CD4-positive, alpha-beta memory T cell (primary cell): ENCODE measurements around the gene CRX. TPM values are rescaled to one million over a fixed set of nuclear protein-coding genes. Genes with fewer than 3 reads are reported as not detected.
"Not testable (repeated sequence)": the region's sequence is repeated elsewhere in the genome, so short reads cannot be mapped to it uniquely, and the experiment has no call there.

Source experiments
- CTCF ChIA-PET: fragments of 350-600 bp; sonication (Branson Sonifier 250); formaldehyde crosslinking; loops from one replicate; lab custom pipeline; 2021; ENCODE audit warnings: inconsistent platforms; ENCODE audit not compliant: partially characterized antibody; lab: Charles Lee
- POLR2A ChIA-PET: fragments of 350-600 bp; sonication (Branson Sonifier 250); formaldehyde crosslinking; loops from one replicate; lab custom pipeline; 2021; ENCODE audit not compliant: partially characterized antibody; lab: Charles Lee
- DNase-seq, 5 donors: peaks; one replicate each; pipeline versions ENCODE4 v3.0.0 to v3.0.0-alpha.2; 2020 to 2022; ENCODE audit warnings: mixed read lengths in 1 of 5
- H3K27ac ChIP-seq: one replicate; pipeline ENCODE4 v1.7.0; 2013; ENCODE audit warnings: low read depth, low read length
- H3K27me3 ChIP-seq: 2 replicates; pipeline ENCODE4 v1.7.0; 2013; ENCODE audit warnings: mild to moderate bottlenecking, low read length, moderate library complexity; ENCODE audit not compliant: insufficient read depth
- H3K36me3 ChIP-seq: 2 replicates; pipeline ENCODE4 v1.7.0; 2013; ENCODE audit warnings: mild to moderate bottlenecking, low read length, moderate library complexity; ENCODE audit not compliant: insufficient read depth
- H3K4me1 ChIP-seq: 2 replicates; pipeline ENCODE4 v1.7.0; 2013; ENCODE audit warnings: mild to moderate bottlenecking, low read length, moderate library complexity; ENCODE audit not compliant: insufficient read depth
- H3K4me3 ChIP-seq, 2 donors: one replicate each; pipeline ENCODE4 v1.7.0; 2013; ENCODE audit warnings: low read length in 2 of 2, mild to moderate bottlenecking in 1 of 2
- H3K9me3 ChIP-seq, 2 donors: one replicate each; pipeline ENCODE4 v1.7.0; 2013; ENCODE audit warnings: low read length in 2 of 2, control low read depth in 1 of 2; ENCODE audit not compliant: control insufficient read depth in 1 of 2
- H3K27ac Mint-ChIP-seq, 7 donors: one replicate each; pipeline ENCODE4 v1.8.0; 2020 to 2021; ENCODE audit warnings: mixed read lengths in 7 of 7, mild to moderate bottlenecking in 6 of 7, inconsistent platforms in 3 of 7, moderate library complexity in 3 of 7
- H3K27me3 Mint-ChIP-seq, 2 donors: one replicate each; pipeline ENCODE4 v1.8.0; 2020 to 2021; ENCODE audit warnings: mixed read lengths in 2 of 2
- H3K36me3 Mint-ChIP-seq, 2 donors: one replicate each; pipeline ENCODE4 v1.8.0; 2020 to 2021; ENCODE audit warnings: mixed read lengths in 2 of 2, inconsistent platforms in 1 of 2, mild to moderate bottlenecking in 1 of 2
- H3K4me1 Mint-ChIP-seq, 4 donors: one replicate each; pipeline ENCODE4 v1.8.0; 2020 to 2021; ENCODE audit warnings: mixed read lengths in 4 of 4, mild to moderate bottlenecking in 1 of 4
- H3K4me3 Mint-ChIP-seq, 8 donors: one replicate each; pipeline ENCODE4 v1.8.0; 2020 to 2021; ENCODE audit warnings: mixed read lengths in 8 of 8, mild to moderate bottlenecking in 7 of 8, moderate library complexity in 6 of 8, inconsistent platforms in 3 of 8
- H3K9me3 Mint-ChIP-seq, 8 donors: one replicate each; pipeline ENCODE4 v1.8.0; 2020 to 2021; ENCODE audit warnings: mixed read lengths in 8 of 8, mild to moderate bottlenecking in 5 of 8, inconsistent platforms in 3 of 8, moderate library complexity in 1 of 8
- intact Hi-C: fragments of 100-400 bp; cut with micrococcal nuclease; formaldehyde crosslinking; loops from one replicate; pipeline ENCODE4 v1.15.1; 2023
- polyA plus RNA-seq, 2 donors: library from polyadenylated mRNA; unstranded; fragments of 300-500 nt; fragmentation: Illumina TruSeq; gene quantifications; one replicate each; pipeline ENCODE4 v1.2.3, GENCODE V29; 2021
- total RNA-seq, 2 experiments: library from RNA; stranded (reverse); gene quantifications; one replicate each; pipeline ENCODE4 v1.2.3, GENCODE V29; 2021

The CRX gene
- total and polyA plus RNA-seq, 4 experiments from 2014 or later, result not detected

DNA sequence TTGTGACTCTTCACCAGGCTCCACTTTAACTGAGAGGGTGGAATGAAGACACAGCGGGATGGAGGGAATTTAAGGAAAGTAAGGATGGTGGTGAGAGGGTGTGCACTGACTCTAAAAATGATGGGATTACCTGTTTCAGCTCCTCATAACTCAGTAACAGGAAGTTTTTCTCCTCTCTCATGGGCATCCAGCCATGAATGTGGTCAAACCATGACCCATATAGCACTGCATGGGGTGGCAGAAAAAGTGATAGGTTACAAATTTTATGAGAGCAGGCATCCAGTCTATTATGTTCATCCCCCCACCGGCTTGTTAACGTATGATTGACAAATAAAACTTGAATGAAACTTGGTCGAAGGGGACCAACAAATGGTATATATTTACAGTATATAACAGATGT is 57.2 kb downstream of the CRX start:
- Histone ChIP-seq H3K27ac (no peak overlapping the region), H3K36me3 (no peaks in the 10 kb centered on the region), H3K4me3 (no peak overlapping the region), H3K4me1 (no peaks in the 10 kb centered on the region), H3K27me3 (no peaks in the 10 kb centered on the region), H3K9me3 (no peaks in the 10 kb centered on the region)
- H3K9me3 Mint-ChIP-seq, result peaks cover 0 to 7% (median 3%) of the 10 kb centered on the region in 8 donors
- no peak overlapping the region for H3K27ac Mint-ChIP-seq
- POLR2A ChIA-PET, result no interaction called here
- H3K4me1 Mint-ChIP-seq, result no peaks in the 10 kb centered on the region
- no peaks in the 10 kb centered on the region for H3K36me3 Mint-ChIP-seq
- no peak for DNase-seq
- intact Hi-C loops, result no loop called here
- CTCF ChIA-PET, result interaction anchor here (2.7 kb wide), 1 partner anchor 10 kb away, joined by 13 read pairs; no protein-coding TSS in a partner anchor
- H3K27me3 Mint-ChIP-seq, result peaks cover 10 to 18% of the 10 kb centered on the region in 2 donors
- no peak overlapping the region for H3K4me3 Mint-ChIP-seq

DNA sequence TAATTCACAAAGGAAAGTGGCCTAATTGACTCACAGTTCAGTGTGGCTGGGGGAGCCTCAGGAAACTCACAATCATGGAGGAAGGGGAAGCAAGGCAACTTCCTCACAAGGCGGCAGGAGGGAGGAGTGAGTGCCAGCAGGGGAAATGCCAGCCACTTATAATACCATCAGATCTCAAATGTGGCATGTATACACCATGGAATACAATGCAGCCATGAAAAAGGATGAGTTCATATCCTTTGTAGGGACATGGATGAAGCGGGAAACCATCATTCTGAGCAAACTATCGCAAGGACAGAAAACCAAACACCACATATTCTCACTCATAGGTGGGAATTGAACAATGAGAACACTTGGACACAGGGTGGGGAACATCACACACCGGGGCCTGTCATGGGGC is 57.6 kb downstream of the CRX start:
- CTCF ChIA-PET, result interaction anchor here (2.7 kb wide), 1 partner anchor 10 kb away, joined by 13 read pairs; no protein-coding TSS in a partner anchor
- H3K9me3 Mint-ChIP-seq, POLR2A ChIA-PET, H3K4me3 Mint-ChIP-seq, H3K4me1 Mint-ChIP-seq, H3K4me3 ChIP-seq, H3K27ac Mint-ChIP-seq, DNase-seq, H3K27ac ChIP-seq, H3K9me3 ChIP-seq, H3K36me3 Mint-ChIP-seq, H3K27me3 ChIP-seq, intact Hi-C loops, H3K4me1 ChIP-seq, H3K36me3 ChIP-seq: not testable (repeated sequence)
- H3K27me3 Mint-ChIP-seq, result peaks cover 8 to 16% of the 10 kb centered on the region in 2 donors

DNA sequence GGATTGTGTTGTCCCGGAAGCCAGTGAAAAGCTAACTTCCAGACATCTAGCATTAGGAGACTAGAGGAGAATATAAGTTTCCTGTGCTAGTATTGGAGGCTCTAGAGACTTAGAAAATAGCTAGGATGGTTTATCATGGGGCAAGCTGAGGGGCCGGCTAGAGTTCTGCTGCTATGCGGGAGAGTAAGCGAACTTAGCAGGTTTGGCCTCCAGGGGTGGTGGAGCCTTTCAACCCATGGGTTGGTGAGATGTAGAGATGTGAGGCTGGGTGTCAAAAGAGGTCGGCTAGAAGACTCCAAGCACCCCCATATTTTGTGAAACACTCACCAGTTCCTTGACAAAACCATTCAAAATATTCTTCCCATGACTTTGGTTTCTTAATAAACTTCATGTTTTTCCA is 60.0 kb downstream of the CRX start:
- CTCF ChIA-PET, result interaction anchor here (1.0 kb wide), 1 partner anchor 13 kb away, joined by 6 read pairs; no protein-coding TSS in a partner anchor
- DNase-seq, result no peak
- H3K36me3 ChIP-seq, result no peaks in the 10 kb centered on the region
- H3K4me1 ChIP-seq, result no peaks in the 10 kb centered on the region
- POLR2A ChIA-PET, result no interaction called here
- H3K9me3 Mint-ChIP-seq, result peaks cover 0 to 7% (median 3%) of the 10 kb centered on the region in 8 donors
- H3K4me3 ChIP-seq, result no peak overlapping the region
- H3K27ac Mint-ChIP-seq, result no peak overlapping the region
- no peaks in the 10 kb centered on the region for H3K27me3 ChIP-seq
- intact Hi-C loops, result no loop called here
- no peak overlapping the region for H3K4me3 Mint-ChIP-seq
- H3K27ac ChIP-seq, result no peak overlapping the region
- no peaks in the 10 kb centered on the region for H3K4me1 Mint-ChIP-seq
- no peaks in the 10 kb centered on the region for H3K36me3 Mint-ChIP-seq
- H3K27me3 Mint-ChIP-seq, result peaks cover 9 to 23% of the 10 kb centered on the region in 2 donors
- no peaks in the 10 kb centered on the region for H3K9me3 ChIP-seq

DNA sequence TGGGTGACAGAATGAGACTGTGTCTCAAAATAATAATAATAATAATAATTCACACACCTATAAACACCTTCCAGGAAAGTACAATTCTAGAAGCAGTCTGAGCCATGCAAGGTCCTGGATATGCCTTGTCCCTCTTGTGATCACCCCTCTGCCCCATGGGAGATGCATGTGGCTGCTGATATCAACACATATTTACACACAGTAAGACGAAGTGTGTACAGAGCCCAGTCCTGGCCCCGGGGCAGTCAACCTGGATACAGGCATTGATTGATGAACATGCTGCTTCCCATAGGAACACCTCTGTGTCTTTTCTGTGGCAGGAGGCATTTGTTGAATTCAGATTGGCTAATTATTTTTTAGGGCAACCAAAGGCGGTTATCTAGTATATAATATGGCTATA is 61.2 kb downstream of the CRX start:
- no peak overlapping the region for H3K4me3 ChIP-seq
- no peaks in the 10 kb centered on the region for H3K36me3 ChIP-seq
- no peaks in the 10 kb centered on the region for H3K4me1 Mint-ChIP-seq
- no peaks in the 10 kb centered on the region for H3K36me3 Mint-ChIP-seq
- intact Hi-C loops, result no loop called here
- DNase-seq, result no peak
- no peak overlapping the region for H3K27ac Mint-ChIP-seq
- no peak overlapping the region for H3K27ac ChIP-seq
- no peaks in the 10 kb centered on the region for H3K27me3 ChIP-seq
- H3K9me3 Mint-ChIP-seq, result peaks cover 0 to 7% (median 3%) of the 10 kb centered on the region in 8 donors
- no peak overlapping the region for H3K4me3 Mint-ChIP-seq
- H3K4me1 ChIP-seq, result no peaks in the 10 kb centered on the region
- POLR2A ChIA-PET, result no interaction called here
- CTCF ChIA-PET, result no interaction called here
- H3K9me3 ChIP-seq, result no peaks in the 10 kb centered on the region
- peaks cover 9 to 20% of the 10 kb centered on the region in 2 donors for H3K27me3 Mint-ChIP-seq

DNA sequence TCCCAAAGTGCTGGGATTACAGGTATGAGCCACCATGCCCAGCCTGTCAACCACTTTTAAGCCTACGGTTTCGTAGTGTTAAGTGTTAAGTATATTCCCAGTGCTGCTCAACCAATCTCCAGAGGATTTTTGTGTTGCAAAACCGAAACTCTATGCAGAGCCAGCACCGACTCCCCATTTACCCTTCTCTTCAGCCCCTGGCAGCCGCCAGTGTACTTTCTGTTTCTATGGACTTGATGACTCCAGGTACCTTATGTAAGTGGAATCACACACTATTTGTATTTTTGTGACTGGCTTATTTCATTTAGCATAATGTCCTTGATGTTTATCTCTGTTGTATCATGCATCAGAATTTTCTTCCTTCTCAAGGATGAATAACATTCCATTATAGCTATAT is 63.3 kb downstream of the CRX start:
- ChIA-PET CTCF (no interaction called here), POLR2A (no interaction called here)
- no peaks in the 10 kb centered on the region for H3K4me1 ChIP-seq
- no peak overlapping the region for H3K4me3 ChIP-seq
- H3K27me3 Mint-ChIP-seq, result peaks cover 15 to 17% of the 10 kb centered on the region in 2 donors
- no peaks in the 10 kb centered on the region for H3K27me3 ChIP-seq
- no peak overlapping the region for H3K27ac Mint-ChIP-seq
- no peaks in the 10 kb centered on the region for H3K36me3 ChIP-seq
- H3K4me1 Mint-ChIP-seq, result no peaks in the 10 kb centered on the region
- intact Hi-C loops, result no loop called here
- H3K9me3 Mint-ChIP-seq, result peaks cover 0 to 1% (median 0%) of the 10 kb centered on the region in 8 donors
- no peak for DNase-seq
- no peaks in the 10 kb centered on the region for H3K36me3 Mint-ChIP-seq
- no peaks in the 10 kb centered on the region for H3K9me3 ChIP-seq
- no peak overlapping the region for H3K27ac ChIP-seq
- no peak overlapping the region for H3K4me3 Mint-ChIP-seq

DNA sequence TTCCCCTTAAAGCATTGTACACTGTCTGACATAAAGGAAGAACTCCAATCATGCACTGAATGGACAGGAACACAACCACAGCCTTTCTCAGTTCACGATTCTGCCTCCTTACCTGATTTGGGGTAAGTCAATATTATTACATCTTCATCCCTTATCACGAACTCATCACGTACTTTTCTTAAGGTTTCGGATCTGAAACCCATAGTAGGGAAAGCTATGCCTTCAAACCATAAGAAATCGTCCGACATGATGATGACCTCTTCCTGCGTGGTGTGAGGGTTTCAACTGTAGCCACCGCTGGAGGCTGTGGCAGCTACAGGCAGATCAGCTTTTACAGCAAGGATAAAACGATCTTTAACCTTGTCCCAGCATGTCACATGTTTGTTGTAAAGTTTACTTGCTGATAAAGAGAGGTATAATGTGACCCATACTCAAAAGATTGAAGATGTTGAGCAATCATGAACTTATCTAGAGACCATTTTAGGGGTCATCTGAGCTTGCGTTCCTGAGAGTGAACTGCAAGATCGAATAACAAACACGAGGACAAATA is 64.3 kb downstream of the CRX start, which contains the start of gene SULT2A1:
Gene SULT2A1 (minus strand): TSS at position 306 of the 550 bp plus-strand sequence. CDS start 58 bp downstream, at position 248.
- ChIA-PET CTCF (no interaction called here), POLR2A (no interaction called here)
- H3K9me3 ChIP-seq, result no peaks in the 10 kb centered on the region
- H3K27ac ChIP-seq, result no peak within 1 kb of the TSS
- DNase-seq, result no peak
- Mint-ChIP-seq H3K4me1 (peaks cover 0 to 1% (median 0%) of the 10 kb centered on the region in 4 donors), H3K9me3 (peaks cover 0 to 2% (median 0%) of the 10 kb centered on the region in 8 donors), H3K4me3 (no peak within 1 kb of the TSS), H3K27ac (no peak within 1 kb of the TSS), H3K27me3 (peaks cover 14 to 17% of the 10 kb centered on the region in 2 donors), H3K36me3 (no peaks in the 10 kb centered on the region)
- no peaks in the 10 kb centered on the region for H3K27me3 ChIP-seq
- intact Hi-C loops, result no loop called here
- H3K4me1 ChIP-seq, result no peaks in the 10 kb centered on the region
- H3K36me3 ChIP-seq, result no peaks in the 10 kb centered on the region
- no peak within 1 kb of the TSS for H3K4me3 ChIP-seq

DNA sequence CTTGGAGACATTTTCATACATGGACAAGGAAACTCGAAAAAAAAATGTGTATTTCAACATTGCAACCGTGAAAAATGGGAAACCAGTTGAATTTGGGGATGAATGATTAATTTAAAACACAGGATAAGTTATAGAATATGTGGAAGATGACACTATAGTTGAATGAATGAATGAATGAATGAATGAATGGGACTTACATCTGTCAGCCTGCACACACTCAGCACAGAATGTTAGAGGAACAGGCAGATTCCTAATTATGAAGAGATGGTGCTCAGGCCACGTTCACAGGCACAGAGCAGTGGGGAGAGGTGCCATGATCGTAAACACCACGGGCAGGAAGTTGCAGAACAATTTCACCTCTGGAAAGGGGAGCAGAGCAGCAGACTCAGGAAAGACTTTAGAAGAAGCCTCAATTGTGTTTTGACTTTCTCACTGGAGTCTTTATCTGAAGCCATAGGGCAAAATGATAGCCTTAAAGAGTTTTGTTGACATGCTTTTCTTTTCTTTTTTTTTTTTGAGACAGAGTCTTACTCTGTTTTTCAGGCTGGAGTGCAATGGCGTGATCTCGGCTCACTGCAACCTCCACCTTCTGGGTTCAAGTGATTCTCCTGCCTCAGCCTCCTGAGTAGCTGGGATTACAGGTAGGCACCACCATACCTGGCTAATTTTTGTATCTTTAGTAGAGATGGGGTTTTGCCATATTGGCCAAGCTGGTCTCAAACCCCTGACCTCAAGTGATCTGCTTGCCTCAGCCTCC is 69.3 kb downstream of the CRX start:
- Mint-ChIP-seq H3K4me3 (no peak overlapping the region), H3K36me3 (no peaks in the 10 kb centered on the region), H3K9me3 (peaks cover 0 to 6% (median 2%) of the 10 kb centered on the region in 8 donors), H3K27me3 (peaks cover 4 to 9% of the 10 kb centered on the region in 2 donors), H3K4me1 (peaks cover 0 to 1% (median 0%) of the 10 kb centered on the region in 4 donors), H3K27ac (no peak overlapping the region)
- no peaks in the 10 kb centered on the region for H3K9me3 ChIP-seq
- H3K4me1 ChIP-seq, result no peaks in the 10 kb centered on the region
- H3K4me3 ChIP-seq, result no peak overlapping the region
- intact Hi-C loops, result no loop called here
- H3K36me3 ChIP-seq, result no peaks in the 10 kb centered on the region
- H3K27ac ChIP-seq, result no peak overlapping the region
- no peaks in the 10 kb centered on the region for H3K27me3 ChIP-seq
- ChIA-PET CTCF (interaction anchor here (1.3 kb wide), 1 partner anchor 22 kb away, joined by 5 read pairs; no protein-coding TSS in a partner anchor), POLR2A (no interaction called here)
- DNase-seq, result no peak
